Right renal cortex interstitium (tissue), 3 donors: ENCODE results near the gene PBX3. TPM values are rescaled to one million over a fixed set of nuclear protein-coding genes. Genes with fewer than 3 reads are reported as not detected.

Experiments used
- DNase-seq, 3 donors: peaks; one replicate each; pipeline ENCODE4 v3.0.0-alpha.2; 2013; ENCODE audit warnings: low read depth in 3 of 3, low spot score in 2 of 3
- polyA plus RNA-seq, 3 donors: library from polyadenylated mRNA; unstranded; fragments of 120-200 nt; gene quantifications; one replicate each; pipeline ENCODE4 v1.2.1, GENCODE V29; 2013; ENCODE audit not compliant: insufficient read length in 3 of 3

PBX3 gene
- polyA plus RNA-seq, 3 donors: 30.1 to 31.5 (median 30.6) TPM

DNA sequence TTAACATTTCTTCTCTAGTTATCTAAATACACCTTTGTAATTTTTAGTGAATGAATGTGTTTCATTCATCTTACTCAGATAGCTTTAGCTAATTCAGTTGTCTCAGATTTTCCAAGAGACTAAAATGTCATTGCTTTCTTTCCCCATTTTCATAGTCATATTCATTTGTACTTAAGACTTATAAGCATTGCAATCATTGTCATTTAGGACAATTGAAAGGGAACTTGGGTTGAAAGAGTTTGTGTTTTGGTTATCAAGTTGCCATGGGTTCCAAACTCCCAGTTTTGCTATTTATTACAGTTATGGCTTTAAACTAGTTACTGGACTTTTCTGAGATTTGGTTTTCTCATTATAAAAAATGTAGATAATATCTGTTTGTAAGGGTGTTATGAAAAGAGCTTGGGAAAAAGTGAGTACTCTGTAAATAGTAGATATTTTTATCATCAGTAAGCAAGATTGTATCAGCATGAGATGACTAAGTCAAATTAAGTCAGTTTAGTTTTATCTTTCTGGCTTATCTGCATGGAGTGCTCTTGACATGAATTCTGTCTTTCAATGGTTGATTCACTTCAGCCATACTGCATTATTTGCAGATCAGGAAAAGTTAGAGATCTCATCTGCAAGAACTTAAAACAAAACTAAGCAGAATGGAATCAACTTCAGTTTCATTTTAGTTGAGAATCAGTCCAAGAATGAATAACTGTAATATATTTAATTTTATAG lies 107.5 kb downstream of the PBX3 start:
- no peak for DNase-seq

GRCh38 chr9:125856331-125856730 lies 109.2 kb downstream of the PBX3 start:
- no peak for DNase-seq

- no peak for DNase-seq
Observed at GRCh38 chr9:125861405-125862058, 114.4 kb downstream of the PBX3 start.

GRCh38 chr9:125863923-125864322 lies 116.8 kb downstream of the PBX3 start:
- no peak for DNase-seq

GRCh38 chr9:125867751-125868415 lies 120.7 kb downstream of the PBX3 start:
- no peak for DNase-seq

DNA sequence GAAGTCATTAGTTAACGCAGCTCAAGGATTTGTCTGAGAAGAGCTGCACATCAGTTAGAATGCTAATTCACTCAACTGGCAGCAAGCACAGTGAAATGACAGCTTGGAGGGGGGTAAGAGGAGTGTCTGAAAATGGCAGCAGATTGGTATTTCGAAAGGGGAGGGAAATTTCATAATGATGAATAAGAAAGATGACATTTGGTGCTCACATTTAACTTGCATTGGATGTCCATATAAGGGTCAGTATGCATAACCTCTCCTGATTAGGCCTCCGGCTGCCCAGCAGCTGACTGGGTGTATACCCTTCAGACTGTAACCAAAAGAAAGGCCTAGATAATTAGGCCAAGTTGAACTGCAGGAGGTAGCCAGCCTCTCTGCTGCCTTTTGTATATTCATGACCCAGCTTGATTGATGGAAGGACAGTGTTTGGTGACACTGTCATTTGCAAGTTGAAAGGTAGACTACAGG lies 131.0 kb downstream of the PBX3 start:
- DNase-seq: no peak

GRCh38 chr9:125881042-125881441 lies 133.9 kb downstream of the PBX3 start:
- DNase-seq: no peak

DNA sequence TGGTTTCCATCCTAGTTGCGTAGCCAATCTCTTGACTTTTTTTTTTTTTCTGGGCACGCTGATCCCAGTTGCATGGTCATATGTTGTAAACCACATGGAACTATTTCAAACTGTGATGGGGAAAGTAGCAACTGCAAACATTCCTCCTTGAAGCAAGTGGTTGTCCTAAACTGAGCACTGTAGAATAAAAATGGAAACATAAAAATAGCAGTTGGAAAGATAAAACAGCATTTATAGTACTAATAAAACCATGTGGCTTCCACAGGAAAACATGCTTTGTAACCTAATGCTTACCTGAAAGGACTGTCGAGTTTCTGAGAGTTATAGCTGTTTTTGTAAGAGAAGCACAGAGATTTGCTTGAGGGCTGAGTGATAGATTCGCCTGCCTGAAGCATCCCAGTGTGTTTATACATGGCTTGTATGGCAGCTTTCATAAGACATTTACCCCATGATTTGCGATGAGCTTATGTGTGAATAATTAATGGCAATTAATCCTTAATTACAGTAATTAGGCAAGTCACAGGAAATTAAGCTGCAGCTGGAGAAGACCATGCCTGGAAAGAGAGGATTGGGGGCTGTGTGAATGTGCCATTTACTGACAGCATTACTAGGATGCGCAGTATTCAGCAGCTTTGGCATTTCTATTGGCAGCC lies 136.5 kb downstream of the PBX3 start:
- DNase-seq: no peak

DNA sequence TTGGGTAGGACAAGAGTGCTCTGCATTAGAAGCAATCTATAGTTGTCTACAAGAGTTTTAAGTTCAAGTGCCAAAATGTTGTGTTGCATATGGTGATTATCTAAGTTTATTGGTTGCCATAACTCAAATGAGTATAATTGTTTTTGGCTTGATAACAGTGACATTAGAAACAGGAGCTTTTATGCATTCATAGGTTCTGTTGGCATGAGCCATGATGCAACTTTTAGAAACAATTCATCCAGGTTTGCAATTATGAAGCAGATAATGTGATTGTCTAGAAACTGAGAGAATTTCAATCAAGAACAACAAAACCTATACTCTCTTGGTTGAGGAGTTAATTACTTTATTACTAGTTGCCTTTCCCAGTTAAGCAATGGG lies 137.0 kb downstream of the PBX3 start:
- DNase-seq: no peak

GRCh38 chr9:125885405-125886034 lies 138.3 kb downstream of the PBX3 start:
- DNase-seq: no peak

DNA sequence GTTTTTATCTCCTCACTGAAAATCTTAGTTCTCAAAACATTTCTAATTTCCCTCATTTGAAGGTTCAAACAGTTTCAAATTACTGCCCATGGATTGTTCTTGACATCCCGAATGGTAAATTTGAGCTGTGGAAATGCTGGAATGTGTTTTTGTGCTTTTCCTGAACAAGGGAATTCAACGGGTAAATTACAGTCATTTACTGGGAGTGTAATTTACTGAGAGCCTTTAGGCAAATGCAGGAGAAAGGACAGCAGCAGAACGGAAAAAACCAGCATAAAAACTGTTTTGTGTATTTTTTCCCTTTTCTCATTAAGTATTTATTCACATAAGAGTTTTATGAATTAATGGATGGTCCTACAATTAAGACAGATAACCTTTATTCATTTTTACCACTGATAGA lies 139.2 kb downstream of the PBX3 start:
- DNase-seq: no peak

DNA sequence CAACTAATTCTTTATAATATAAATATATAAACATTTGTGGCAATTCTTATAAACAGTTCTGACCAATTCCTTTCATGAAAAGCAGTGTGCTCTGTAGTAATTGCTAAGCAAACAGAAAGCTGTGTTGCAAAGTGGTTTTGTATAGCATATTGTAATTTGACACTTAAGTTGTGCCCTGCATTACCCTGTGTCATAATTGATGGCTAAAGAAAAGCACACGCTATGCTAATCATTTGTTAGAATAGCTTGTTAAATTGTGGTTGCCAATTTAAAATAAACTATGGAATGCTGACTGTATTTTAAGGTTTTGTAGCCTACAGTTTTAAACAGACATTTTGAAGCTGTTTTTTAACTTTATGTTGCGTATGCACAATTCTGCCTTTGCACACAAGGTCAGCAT lies 140.0 kb downstream of the PBX3 start:
- DNase-seq: no peak

DNA sequence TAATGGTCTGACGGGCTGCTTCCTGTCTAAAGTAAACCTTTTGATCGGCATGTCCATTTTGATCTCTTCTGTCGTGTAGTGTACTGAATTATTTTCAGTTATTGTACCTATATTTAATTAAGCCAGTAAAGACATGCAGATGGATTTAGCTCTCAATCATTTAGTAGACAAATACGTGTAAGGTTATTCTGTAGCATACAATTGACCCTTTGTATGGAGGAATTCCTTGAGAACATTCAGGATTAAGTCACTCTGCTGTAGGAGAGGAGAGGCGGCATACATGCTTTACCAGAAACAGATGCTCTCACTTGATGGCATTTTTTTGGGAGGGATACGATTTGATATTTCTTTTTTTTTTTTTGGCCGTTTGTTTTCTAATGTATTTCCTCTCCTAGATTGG lies 141.0 kb downstream of the PBX3 start:
- no peak for DNase-seq

DNA sequence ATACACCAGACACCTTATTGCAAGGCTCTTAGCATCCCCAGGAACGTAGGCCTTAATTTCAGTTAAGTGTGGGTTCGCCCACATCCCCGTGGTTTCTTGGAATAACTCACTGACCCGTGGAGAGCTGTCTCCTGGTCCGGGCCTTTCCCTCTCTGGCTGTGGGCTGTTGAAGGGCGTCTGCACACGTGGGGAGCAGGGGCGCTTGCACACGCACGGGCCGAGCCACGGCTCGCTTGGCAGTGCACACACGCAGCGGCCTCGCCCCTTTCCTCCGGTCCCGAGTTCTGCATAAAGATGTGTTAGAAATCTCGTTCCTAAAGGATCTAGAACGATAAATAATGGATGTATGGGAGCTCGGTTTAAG lies 141.9 kb downstream of the PBX3 start:
- no peak for DNase-seq

DNA sequence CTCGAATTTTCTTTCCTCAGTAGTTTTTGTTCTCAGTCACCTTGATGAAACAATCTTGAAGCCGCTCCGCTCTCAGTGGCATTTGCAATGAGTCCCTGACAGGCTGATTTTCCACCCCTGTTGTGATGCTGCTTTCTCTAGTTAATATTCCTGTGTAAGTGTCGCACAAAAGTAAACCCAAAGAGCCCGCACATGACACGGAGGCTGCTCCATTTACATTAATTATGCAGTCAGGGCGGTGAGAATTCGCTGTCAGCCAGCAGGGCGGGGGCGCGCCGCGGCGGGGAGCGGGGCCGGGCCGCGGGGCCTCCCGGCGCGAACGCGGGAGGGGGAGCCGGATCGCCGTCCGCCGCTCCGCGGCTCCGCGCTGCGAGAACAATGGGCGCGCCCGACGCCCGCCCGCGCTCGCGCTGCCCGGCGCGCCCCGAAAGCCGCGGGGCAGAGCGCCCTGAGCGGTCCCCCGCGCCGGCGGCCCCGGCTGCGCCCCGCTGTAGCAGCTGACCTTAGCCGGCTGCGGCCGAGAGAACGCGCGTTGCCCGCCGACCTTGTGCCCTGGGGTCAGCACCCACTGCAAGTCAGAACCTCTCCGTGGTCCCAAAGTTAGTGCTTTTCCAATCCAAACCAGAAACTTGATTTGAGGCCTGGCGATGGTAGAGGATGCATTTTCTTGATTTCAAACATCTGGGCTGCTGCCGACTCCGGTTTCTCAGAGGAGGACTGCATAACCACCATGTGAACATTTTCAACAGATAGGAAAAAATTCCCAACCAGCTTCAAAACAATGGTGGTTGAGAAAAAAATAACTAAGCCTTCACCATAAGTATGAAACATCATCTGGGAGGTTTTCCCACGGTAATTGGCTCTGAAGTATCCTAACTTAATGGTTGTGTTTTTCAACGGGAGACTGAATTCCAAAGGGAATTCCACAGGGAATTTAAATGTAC lies 142.6 kb downstream of the PBX3 start:
- DNase-seq: no peak

DNA sequence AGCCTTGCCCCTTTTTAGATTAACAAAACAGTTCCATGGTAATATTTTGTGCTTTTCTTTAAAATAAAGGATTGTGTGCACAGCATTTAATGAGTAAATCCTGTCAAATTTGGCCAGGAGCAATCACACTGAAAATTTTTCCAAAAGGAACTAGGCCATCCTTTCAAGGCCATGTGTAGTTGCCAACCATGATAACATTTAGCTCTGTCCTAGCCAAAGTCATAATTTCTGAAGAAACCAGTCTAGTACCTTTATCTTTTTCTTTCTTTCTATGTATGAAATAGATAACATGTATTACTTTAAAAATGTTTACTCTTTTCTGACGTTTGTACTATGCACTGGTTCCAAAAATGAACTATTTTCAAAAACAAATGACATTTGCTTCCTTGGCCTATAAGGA lies 143.7 kb downstream of the PBX3 start:
- DNase-seq: no peak

DNA sequence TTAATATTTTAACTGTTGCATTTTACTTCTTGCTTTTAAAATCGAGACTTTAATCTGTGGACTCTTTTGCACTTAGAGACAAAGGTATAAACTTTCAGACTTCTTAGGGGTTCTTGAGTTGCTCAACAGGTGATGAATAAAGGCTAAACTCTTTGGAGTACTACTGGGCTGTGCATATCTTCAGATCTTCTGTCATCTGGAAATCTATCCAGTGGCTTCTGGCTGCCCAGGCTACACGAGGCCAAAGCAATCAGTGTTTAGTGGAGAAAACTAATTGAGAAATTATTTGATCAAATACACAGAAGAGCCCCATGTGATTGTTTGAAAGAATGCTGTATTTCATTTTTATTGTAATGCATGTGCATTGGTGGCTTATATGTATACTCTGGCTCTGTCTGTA lies 146.1 kb downstream of the PBX3 start:
- DNase-seq: no peak

- DNase-seq: no peak
Observed at GRCh38 chr9:125894566-125894965, 147.4 kb downstream of the PBX3 start.

- no peak for DNase-seq
Observed at GRCh38 chr9:125896404-125896803, 149.2 kb downstream of the PBX3 start.

DNA sequence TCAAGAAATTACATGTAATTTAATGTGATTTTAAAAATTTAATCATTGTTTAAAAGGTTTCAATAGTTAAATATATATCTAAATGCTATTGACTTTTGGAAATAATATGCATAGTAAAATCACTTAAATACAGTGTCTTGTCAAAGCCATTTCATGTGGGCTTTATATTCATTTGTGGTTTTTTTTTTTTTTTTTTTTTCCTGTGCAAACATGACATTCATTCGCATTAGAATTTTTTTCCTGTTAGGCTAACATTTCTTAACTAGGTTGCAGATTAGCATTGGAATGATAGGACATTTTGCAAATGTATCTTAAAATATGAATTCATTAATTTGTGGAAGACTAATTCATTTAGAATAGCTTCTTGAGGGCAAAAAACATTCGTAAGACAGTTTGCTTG lies 149.8 kb downstream of the PBX3 start:
- no peak for DNase-seq
